A673 (cell line): ENCODE results near the gene IER5.

ENCODE experiments used
- EZH2 ChIP-seq: fragments of 200-600 bp; sonication (generic); IDR thresholded peaks from 2 replicates; pipeline ENCODE4 v1.6.1; 2017; ENCODE audit warnings: borderline replicate concordance, low read depth, mild to moderate bottlenecking, mixed read lengths, antibody characterized with exemption, low read length; ENCODE audit not compliant: poor library complexity, severe bottlenecking
- TF ChIP-seq, protein P1 (sequence below): fragments of 300-800, 200-600 bp; sonication (generic); conservative IDR thresholded peaks from 2 replicates; pipeline ENCODE4 v1.5.1; 2017; ENCODE audit warnings: low read depth, mild to moderate bottlenecking, antibody characterized with exemption, low read length, moderate library complexity, mixed read lengths

DNA sequence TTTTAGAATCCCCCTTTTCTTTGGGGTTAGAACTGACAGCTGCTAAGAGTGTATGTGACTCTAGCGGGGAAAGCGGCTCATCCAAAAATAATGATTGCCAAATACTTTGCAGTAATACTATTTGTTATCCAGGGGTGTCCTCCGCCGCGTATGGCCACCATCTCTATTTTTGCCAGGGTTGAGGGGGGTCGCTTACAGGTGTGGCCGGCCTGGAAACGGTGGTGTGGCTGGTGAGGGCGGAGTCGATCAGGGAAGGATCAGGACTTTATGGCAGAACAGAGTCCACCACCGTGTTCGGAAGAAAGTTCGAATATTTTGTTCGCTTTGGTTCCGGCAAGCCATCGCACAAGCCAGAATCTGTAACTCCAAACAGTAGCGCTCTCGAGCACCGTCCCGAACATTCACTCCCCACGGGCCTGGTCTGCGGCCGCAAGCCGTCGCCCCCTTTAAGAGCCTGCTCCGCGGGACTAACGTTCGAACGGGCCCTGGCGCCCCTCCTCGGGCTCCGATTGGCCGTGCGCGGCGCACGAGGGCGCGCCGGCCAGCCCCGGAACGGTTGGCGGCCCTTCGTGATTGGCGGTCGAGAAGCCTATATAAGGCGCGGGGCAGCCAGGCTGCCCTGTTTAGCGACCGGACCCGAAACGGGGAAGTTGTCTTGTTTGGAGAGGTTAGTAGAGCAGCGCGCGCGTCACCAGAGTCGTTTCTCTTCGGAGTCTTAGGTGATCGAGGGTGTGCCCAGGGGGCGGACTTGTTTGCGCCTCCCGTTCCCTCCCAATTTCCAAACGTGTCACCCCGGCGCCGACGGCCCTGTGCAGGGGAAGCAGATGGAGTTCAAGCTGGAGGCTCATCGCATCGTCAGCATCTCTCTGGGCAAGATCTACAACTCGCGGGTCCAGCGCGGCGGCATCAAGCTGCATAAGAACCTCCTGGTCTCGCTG lies at the start of gene IER5:
- TF ChIP-seq, protein P1, sequence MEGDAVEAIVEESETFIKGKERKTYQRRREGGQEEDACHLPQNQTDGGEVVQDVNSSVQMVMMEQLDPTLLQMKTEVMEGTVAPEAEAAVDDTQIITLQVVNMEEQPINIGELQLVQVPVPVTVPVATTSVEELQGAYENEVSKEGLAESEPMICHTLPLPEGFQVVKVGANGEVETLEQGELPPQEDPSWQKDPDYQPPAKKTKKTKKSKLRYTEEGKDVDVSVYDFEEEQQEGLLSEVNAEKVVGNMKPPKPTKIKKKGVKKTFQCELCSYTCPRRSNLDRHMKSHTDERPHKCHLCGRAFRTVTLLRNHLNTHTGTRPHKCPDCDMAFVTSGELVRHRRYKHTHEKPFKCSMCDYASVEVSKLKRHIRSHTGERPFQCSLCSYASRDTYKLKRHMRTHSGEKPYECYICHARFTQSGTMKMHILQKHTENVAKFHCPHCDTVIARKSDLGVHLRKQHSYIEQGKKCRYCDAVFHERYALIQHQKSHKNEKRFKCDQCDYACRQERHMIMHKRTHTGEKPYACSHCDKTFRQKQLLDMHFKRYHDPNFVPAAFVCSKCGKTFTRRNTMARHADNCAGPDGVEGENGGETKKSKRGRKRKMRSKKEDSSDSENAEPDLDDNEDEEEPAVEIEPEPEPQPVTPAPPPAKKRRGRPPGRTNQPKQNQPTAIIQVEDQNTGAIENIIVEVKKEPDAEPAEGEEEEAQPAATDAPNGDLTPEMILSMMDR = no peak
- no peak for TF ChIP-seq EZH2
